DOHH2 (cell line): ENCODE results near the gene LCOR.

Experiments used
- H3F3A ChIP-seq: fragments of 200-600 bp; sonication (generic), shearing (Covaris generic); 2 replicates; pipeline ENCODE4 v1.6.0; 2016; ENCODE audit warnings: antibody characterized with exemption, mild to moderate bottlenecking; ENCODE audit not compliant: control insufficient read depth, insufficient read depth
- H3K27ac ChIP-seq: fragments of 200-600 bp; sonication (generic); 2 replicates; pipeline ENCODE4 v1.5.1; 2014; ENCODE audit warnings: low read depth, mild to moderate bottlenecking, low read length, moderate library complexity
- H3K27me3 ChIP-seq: fragments of 200-600 bp; sonication (generic); 2 replicates; pipeline ENCODE4 v1.6.1; 2014; ENCODE audit warnings: mild to moderate bottlenecking, low read length, mixed read lengths; ENCODE audit not compliant: control insufficient read depth
- H3K36me3 ChIP-seq: fragments of 200-600 bp; sonication (generic); 2 replicates; pipeline ENCODE4 v1.6.1; 2014; ENCODE audit warnings: mild to moderate bottlenecking, low read length, moderate library complexity, mixed read lengths; ENCODE audit not compliant: control insufficient read depth
- H3K4me1 ChIP-seq: fragments of 200-600 bp; sonication (generic); 2 replicates; pipeline ENCODE4 v1.6.1; 2014; ENCODE audit warnings: mild to moderate bottlenecking, low read length, mixed read lengths; ENCODE audit not compliant: control insufficient read depth
- H3K4me2 ChIP-seq: fragments of 200-600 bp; sonication (generic); 2 replicates; pipeline ENCODE4 v1.6.0; 2014; ENCODE audit warnings: mild to moderate bottlenecking, low read length, moderate library complexity
- H3K4me3 ChIP-seq: fragments of 200-600 bp; sonication (generic); 2 replicates; pipeline ENCODE4 v1.5.1; 2014; ENCODE audit warnings: mild to moderate bottlenecking, low read length, mixed read lengths
- H3K79me2 ChIP-seq: fragments of 200-600 bp; sonication (generic); 2 replicates; pipeline ENCODE4 v1.6.1; 2014; ENCODE audit warnings: mild to moderate bottlenecking, low read length, mixed read lengths; ENCODE audit not compliant: control insufficient read depth
- H3K9me2 ChIP-seq: fragments of 200-600 bp; sonication (generic); replicated peaks from 2 replicates; pipeline ENCODE4 v1.6.1; 2014; ENCODE audit warnings: mild to moderate bottlenecking, low read length, mixed read lengths; ENCODE audit not compliant: control insufficient read depth
- H3K9me3 ChIP-seq: fragments of 200-600 bp; sonication (generic); 2 replicates; pipeline ENCODE4 v1.6.1; 2014; ENCODE audit warnings: antibody characterized with exemption, low read length, mixed read lengths; ENCODE audit not compliant: control insufficient read depth, insufficient read depth
- H4K20me1 ChIP-seq: fragments of 200-600 bp; sonication (generic); 2 replicates; pipeline ENCODE4 v1.6.0; 2014; ENCODE audit warnings: low read depth, mild to moderate bottlenecking, antibody characterized with exemption, low read length, moderate library complexity; ENCODE audit not compliant: control insufficient read depth, insufficient read depth
- EZH2phosphoT487 ChIP-seq: fragments of 200-600 bp; sonication (generic); IDR thresholded peaks from 2 replicates; pipeline ENCODE4 v1.6.1; 2017; ENCODE audit warnings: borderline replicate concordance, mild to moderate bottlenecking, antibody characterized with exemption, low read length, moderate library complexity, mixed read lengths
- TF ChIP-seq, protein P1 (sequence below): fragments of 200-600 bp; sonication (generic); IDR thresholded peaks from one replicate; pipeline ENCODE4 v1.5.1; 2014; ENCODE audit warnings: antibody characterized with exemption, mild to moderate bottlenecking, low read depth, low read length; ENCODE audit not compliant: poor library complexity, severe bottlenecking

Gene LCOR

DNA sequence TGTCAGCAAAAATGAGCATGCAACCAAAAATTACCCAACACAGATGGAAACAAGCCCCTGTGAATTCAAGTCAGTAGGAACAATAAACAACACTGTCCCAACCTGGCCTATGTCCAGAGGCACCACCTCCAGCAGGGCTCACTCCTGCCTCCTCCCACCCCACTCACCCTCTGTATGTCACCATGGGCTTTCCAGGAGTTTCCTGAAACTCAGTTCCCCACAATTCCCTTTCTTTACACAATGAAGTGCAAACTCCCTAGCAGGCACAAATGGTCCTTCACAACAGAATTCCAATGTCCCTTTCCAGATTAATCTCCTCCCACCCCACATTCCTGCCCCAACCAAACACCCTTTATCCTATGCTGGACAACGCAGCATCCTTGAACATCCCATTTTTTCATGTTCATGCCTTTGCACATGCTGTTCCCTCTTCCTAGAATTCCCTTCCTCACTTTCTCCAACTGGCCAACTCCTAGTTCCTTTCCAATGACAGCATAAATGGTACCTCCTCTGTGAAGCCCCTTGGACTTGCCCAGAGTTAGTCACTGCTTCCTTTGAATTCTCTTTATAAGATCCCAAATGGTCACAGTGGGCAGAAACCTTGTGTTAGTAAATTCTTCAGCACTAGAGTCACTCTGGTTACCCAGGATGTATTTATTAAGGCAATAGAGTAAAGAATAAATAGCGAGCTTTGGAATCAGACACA lies 196.2 kb downstream of the LCOR start:
- Histone ChIP-seq H3K36me3 (no peaks in the 10 kb centered on the region), H3K27ac (no peak overlapping the region), H3K4me3 (no peak overlapping the region), H3K4me1 (peaks cover 8% of the 10 kb centered on the region), H3F3A (no peaks in the 10 kb centered on the region), H4K20me1 (no peaks in the 10 kb centered on the region), H3K79me2 (no peaks in the 10 kb centered on the region), H3K9me3 (no peaks in the 10 kb centered on the region), H3K4me2 (no peak overlapping the region), H3K27me3 (peaks cover 6% of the 10 kb centered on the region; the same call in 1 of the 2 replicates), H3K9me2 (no peaks in the 10 kb centered on the region)
- TF ChIP-seq EZH2phosphoT487, result no peak
- TF ChIP-seq, protein P1, sequence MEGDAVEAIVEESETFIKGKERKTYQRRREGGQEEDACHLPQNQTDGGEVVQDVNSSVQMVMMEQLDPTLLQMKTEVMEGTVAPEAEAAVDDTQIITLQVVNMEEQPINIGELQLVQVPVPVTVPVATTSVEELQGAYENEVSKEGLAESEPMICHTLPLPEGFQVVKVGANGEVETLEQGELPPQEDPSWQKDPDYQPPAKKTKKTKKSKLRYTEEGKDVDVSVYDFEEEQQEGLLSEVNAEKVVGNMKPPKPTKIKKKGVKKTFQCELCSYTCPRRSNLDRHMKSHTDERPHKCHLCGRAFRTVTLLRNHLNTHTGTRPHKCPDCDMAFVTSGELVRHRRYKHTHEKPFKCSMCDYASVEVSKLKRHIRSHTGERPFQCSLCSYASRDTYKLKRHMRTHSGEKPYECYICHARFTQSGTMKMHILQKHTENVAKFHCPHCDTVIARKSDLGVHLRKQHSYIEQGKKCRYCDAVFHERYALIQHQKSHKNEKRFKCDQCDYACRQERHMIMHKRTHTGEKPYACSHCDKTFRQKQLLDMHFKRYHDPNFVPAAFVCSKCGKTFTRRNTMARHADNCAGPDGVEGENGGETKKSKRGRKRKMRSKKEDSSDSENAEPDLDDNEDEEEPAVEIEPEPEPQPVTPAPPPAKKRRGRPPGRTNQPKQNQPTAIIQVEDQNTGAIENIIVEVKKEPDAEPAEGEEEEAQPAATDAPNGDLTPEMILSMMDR, result no peak

DNA sequence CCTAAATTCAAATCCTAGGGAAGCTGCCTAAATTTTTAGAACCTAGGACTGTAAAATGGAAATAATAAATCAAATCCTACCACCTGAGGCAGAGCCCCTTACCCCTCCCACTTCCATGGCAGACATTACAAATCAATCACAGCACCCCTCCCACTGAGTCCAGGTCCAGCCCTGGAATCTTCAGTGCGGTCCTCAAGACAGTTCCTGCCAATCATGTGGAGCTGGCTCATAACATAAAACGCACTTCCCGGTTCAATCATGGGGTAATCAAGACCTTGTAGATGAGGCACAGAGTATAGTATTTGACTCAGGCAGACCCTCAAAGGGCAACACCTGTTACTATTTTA lies 196.7 kb downstream of the LCOR start:
- Histone ChIP-seq H3K9me2 (no peaks in the 10 kb centered on the region), H3K36me3 (no peaks in the 10 kb centered on the region), H3K9me3 (no peaks in the 10 kb centered on the region), H3K4me3 (no peak overlapping the region), H3K27ac (no peak overlapping the region), H3K4me1 (peaks cover 6% of the 10 kb centered on the region), H3K79me2 (no peaks in the 10 kb centered on the region), H4K20me1 (no peaks in the 10 kb centered on the region), H3K27me3 (peaks cover 6% of the 10 kb centered on the region; the same call in 1 of the 2 replicates), H3K4me2 (no peak overlapping the region), H3F3A (no peaks in the 10 kb centered on the region)
- TF ChIP-seq EZH2phosphoT487, result no peak
- TF ChIP-seq, protein P1, result no peak

DNA sequence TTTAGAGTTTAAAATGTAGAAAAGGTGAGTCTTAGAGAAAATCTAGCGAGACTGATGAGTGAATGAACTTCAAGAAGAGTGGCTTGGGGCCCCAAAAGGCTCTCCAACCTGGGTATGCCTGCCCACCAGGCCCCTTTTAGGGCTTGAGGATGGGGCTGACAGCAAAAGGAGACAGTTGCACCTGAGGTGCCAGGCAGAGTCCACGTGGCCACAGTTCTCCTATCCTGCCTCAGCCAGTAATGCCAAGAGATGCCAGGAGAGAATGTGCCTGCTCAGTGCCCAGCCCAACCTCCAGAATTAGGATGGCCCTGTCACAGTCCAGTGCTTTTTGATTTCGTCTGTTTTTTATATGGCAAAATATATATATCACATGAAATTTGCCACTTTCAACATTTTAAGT lies 197.2 kb downstream of the LCOR start:
- no peaks in the 10 kb centered on the region for H4K20me1 ChIP-seq
- H3K27ac ChIP-seq, result no peak overlapping the region
- H3K79me2 ChIP-seq, result no peaks in the 10 kb centered on the region
- no peaks in the 10 kb centered on the region for H3K9me3 ChIP-seq
- H3K27me3 ChIP-seq, result peaks cover 6% of the 10 kb centered on the region; the same call in 1 of the 2 replicates
- no peaks in the 10 kb centered on the region for H3K36me3 ChIP-seq
- no peaks in the 10 kb centered on the region for H3K9me2 ChIP-seq
- no peak for TF ChIP-seq EZH2phosphoT487
- TF ChIP-seq, protein P1, result no peak
- H3K4me3 ChIP-seq, result no peak overlapping the region
- no peak overlapping the region for H3K4me2 ChIP-seq
- H3F3A ChIP-seq, result no peaks in the 10 kb centered on the region
- peaks cover under 1% of the 10 kb centered on the region for H3K4me1 ChIP-seq
